Left forelimb (tissue), 1 donor: Measurements from ENCODE around the gene ABTB1.
"Not testable (repeated sequence)": the region's sequence is repeated elsewhere in the genome, so short reads cannot be mapped to it uniquely, and the experiment has no call there.

Experiments used
- DNase-seq: peaks from one replicate; pipeline ENCODE4 v3.0.0-alpha.2; 2018; ENCODE audit warnings: low spot score

Gene ABTB1

GRCh38 chr3:127688022-127688415 is 15.3 kb downstream of the ABTB1 start:
- no peak for DNase-seq

GRCh38 chr3:127688416-127689265 is 15.9 kb downstream of the ABTB1 start:
- DNase-seq: peak; percentile 75

- DNase-seq: peak; percentile 45
Measured at GRCh38 chr3:127689266-127689860, 16.6 kb downstream of the ABTB1 start.

- DNase-seq: no peak
Measured at GRCh38 chr3:127690106-127690505, 17.4 kb downstream of the ABTB1 start.

- DNase-seq: no peak
Measured at GRCh38 chr3:127690823-127691452, 18.2 kb downstream of the ABTB1 start.

- DNase-seq: no peak
Measured at GRCh38 chr3:127691489-127691888, 18.7 kb downstream of the ABTB1 start.

- DNase-seq: no peak
Measured at GRCh38 chr3:127691974-127692373, 19.2 kb downstream of the ABTB1 start.

- DNase-seq: no peak
Measured at GRCh38 chr3:127692501-127693335, 20.0 kb downstream of the ABTB1 start.

GRCh38 chr3:127693336-127693843 is 20.6 kb downstream of the ABTB1 start:
- DNase-seq: no peak

GRCh38 chr3:127694467-127695215 is 21.9 kb downstream of the ABTB1 start:
- DNase-seq: no peak

GRCh38 chr3:127697551-127698240 is 24.9 kb downstream of the ABTB1 start:
- DNase-seq: peak; percentile 84

GRCh38 chr3:127698286-127698685 is 25.5 kb downstream of the ABTB1 start:
- no peak for DNase-seq

GRCh38 chr3:127698691-127699415 is 26.1 kb downstream of the ABTB1 start:
- DNase-seq: no peak

GRCh38 chr3:127699416-127700300 is 26.9 kb downstream of the ABTB1 start:
- DNase-seq: no peak

GRCh38 chr3:127700406-127700805 is 27.7 kb downstream of the ABTB1 start:
- no peak for DNase-seq

GRCh38 chr3:127701280-127701911 is 28.6 kb downstream of the ABTB1 start:
- no peak for DNase-seq

GRCh38 chr3:127702151-127702578 is 29.4 kb downstream of the ABTB1 start:
- peak; percentile 47 for DNase-seq

- DNase-seq: not testable (repeated sequence)
Measured at GRCh38 chr3:127704840-127705239, 32.1 kb downstream of the ABTB1 start.
